Loucy (cell line): ENCODE data around the gene RGS5.

ENCODE experiments used
- H2AFZ ChIP-seq: fragments of 200-600 bp; sonication (generic); 2 replicates; pipeline ENCODE4 v1.6.0; 2016; ENCODE audit warnings: antibody characterized with exemption, mild to moderate bottlenecking, low read length, moderate library complexity
- H3F3A ChIP-seq: fragments of 200-600 bp; 2 replicates; pipeline ENCODE4 v1.6.0; 2016; ENCODE audit warnings: antibody characterized with exemption, low read depth, mild to moderate bottlenecking
- H3K27me3 ChIP-seq: fragments of 200-600 bp; sonication (generic); 2 replicates; pipeline ENCODE4 v1.6.1; 2014; ENCODE audit warnings: low read length, mild to moderate bottlenecking; ENCODE audit not compliant: insufficient read depth, poor library complexity, severe bottlenecking
- H3K36me3 ChIP-seq: fragments of 200-600 bp; sonication (generic); 2 replicates; pipeline ENCODE4 v1.6.1; 2016; ENCODE audit warnings: low read length; ENCODE audit not compliant: insufficient read depth
- H3K4me1 ChIP-seq: fragments of 200-600 bp; sonication (generic); 2 replicates; pipeline ENCODE4 v1.5.1; 2014; ENCODE audit warnings: low read length, mild to moderate bottlenecking; ENCODE audit not compliant: insufficient read depth, poor library complexity, severe bottlenecking
- H3K4me2 ChIP-seq: fragments of 200-600 bp; sonication (generic); 2 replicates; pipeline ENCODE4 v1.6.0; 2014; ENCODE audit warnings: antibody characterized with exemption, low read length, low read depth, mild to moderate bottlenecking; ENCODE audit not compliant: poor library complexity, severe bottlenecking
- H3K4me3 ChIP-seq: fragments of 200-600 bp; sonication (generic); 2 replicates; pipeline ENCODE4 v1.5.1; 2014; ENCODE audit warnings: low read length, mild to moderate bottlenecking, mixed read lengths; ENCODE audit not compliant: poor library complexity, severe bottlenecking
- H3K79me2 ChIP-seq: fragments of 200-600 bp; sonication (generic); 2 replicates; pipeline ENCODE4 v1.6.1; 2014; ENCODE audit warnings: low read length; ENCODE audit not compliant: insufficient read depth
- H3K9ac ChIP-seq: fragments of 200-600 bp; sonication (generic); 2 replicates; pipeline ENCODE4 v1.6.0; 2014; ENCODE audit warnings: mild to moderate bottlenecking, low read depth, low read length, moderate library complexity; ENCODE audit not compliant: poor library complexity, severe bottlenecking
- H3K9me2 ChIP-seq: fragments of 200-600 bp; sonication (generic); replicated peaks from 2 replicates; pipeline ENCODE4 v1.6.1; 2016; ENCODE audit warnings: low read depth, low read length, mixed read lengths
- H3K9me3 ChIP-seq: fragments of 200-600 bp; sonication (generic); 2 replicates; pipeline ENCODE4 v1.6.1; 2014; ENCODE audit warnings: mild to moderate bottlenecking, antibody characterized with exemption, low read length, low read depth; ENCODE audit not compliant: insufficient read depth
- H4K20me1 ChIP-seq: fragments of 200-600 bp; sonication (generic); 2 replicates; pipeline ENCODE4 v1.6.0; 2014; ENCODE audit warnings: antibody characterized with exemption, low read length, mild to moderate bottlenecking; ENCODE audit not compliant: insufficient read depth, poor library complexity, severe bottlenecking
- CTCF ChIP-seq: fragments of 200-600 bp; sonication (generic); conservative IDR thresholded peaks from 2 replicates; pipeline ENCODE4 v1.5.1; 2014; ENCODE audit warnings: mild to moderate bottlenecking, antibody characterized with exemption, low read length
- EZH2phosphoT487 ChIP-seq: fragments of 200-600 bp; IDR thresholded peaks from 2 replicates; pipeline ENCODE4 v1.6.1; 2018; ENCODE audit warnings: antibody characterized with exemption, mild to moderate bottlenecking, moderate library complexity, borderline replicate concordance

RGS5 gene

GRCh38 chr1:163095213-163095612 lies 107.5 kb downstream of the RGS5 start:
- H4K20me1 ChIP-seq: no peaks in the 10 kb centered on the region
- TF ChIP-seq EZH2phosphoT487 (no peak), CTCF (no peak)
- no peak overlapping the region for H3K4me3 ChIP-seq
- H3K79me2 ChIP-seq: no peaks in the 10 kb centered on the region
- H2AFZ ChIP-seq: no peak overlapping the region
- H3K4me2 ChIP-seq: no peak overlapping the region
- no peaks in the 10 kb centered on the region for H3K9me3 ChIP-seq
- no peaks in the 10 kb centered on the region for H3K4me1 ChIP-seq
- no peaks in the 10 kb centered on the region for H3K36me3 ChIP-seq
- H3K27me3 ChIP-seq: no peaks in the 10 kb centered on the region
- no peaks in the 10 kb centered on the region for H3K9me2 ChIP-seq
- H3F3A ChIP-seq: no peaks in the 10 kb centered on the region
- no peak overlapping the region for H3K9ac ChIP-seq

- TF ChIP-seq CTCF (no peak), EZH2phosphoT487 (no peak)
- no peak overlapping the region for H3K4me2 ChIP-seq
- H3K4me3 ChIP-seq: no peak overlapping the region
Observed at GRCh38 chr1:163094589-163094988, 108.1 kb downstream of the RGS5 start.

GRCh38 chr1:163094182-163094581 lies 108.5 kb downstream of the RGS5 start:
- Histone ChIP-seq H3K79me2 (no peaks in the 10 kb centered on the region), H3K4me2 (no peak overlapping the region), H2AFZ (no peak overlapping the region; the same call in 1 of the 2 replicates), H3K4me1 (no peaks in the 10 kb centered on the region), H3K9me3 (no peaks in the 10 kb centered on the region), H3K9me2 (no peaks in the 10 kb centered on the region), H3K4me3 (no peak overlapping the region), H3K9ac (no peak overlapping the region), H3K36me3 (no peaks in the 10 kb centered on the region), H3F3A (no peaks in the 10 kb centered on the region), H3K27me3 (no peaks in the 10 kb centered on the region), H4K20me1 (no peaks in the 10 kb centered on the region)
- TF ChIP-seq CTCF: no peak
- TF ChIP-seq EZH2phosphoT487: no peak

More at GRCh38 chr1:163094589-163094988, 108.1 kb downstream of the RGS5 start:
- no peaks in the 10 kb centered on the region for H3K9me2 ChIP-seq
- H2AFZ ChIP-seq: no peak overlapping the region
- no peaks in the 10 kb centered on the region for H4K20me1 ChIP-seq
- no peaks in the 10 kb centered on the region for H3K79me2 ChIP-seq
- no peak overlapping the region for H3K9ac ChIP-seq
- H3K27me3 ChIP-seq: no peaks in the 10 kb centered on the region
- H3K9me3 ChIP-seq: no peaks in the 10 kb centered on the region
- H3K36me3 ChIP-seq: no peaks in the 10 kb centered on the region
- H3K4me1 ChIP-seq: no peaks in the 10 kb centered on the region
- H3F3A ChIP-seq: no peaks in the 10 kb centered on the region
